ENCODE results near the gene TMEM271. TPM values are rescaled to one million over a fixed set of nuclear protein-coding genes. Genes with fewer than 3 reads are reported as not detected.

Gene TMEM271
- total RNA-seq, 1 donor from 2014 or later, result not detected

DNA sequence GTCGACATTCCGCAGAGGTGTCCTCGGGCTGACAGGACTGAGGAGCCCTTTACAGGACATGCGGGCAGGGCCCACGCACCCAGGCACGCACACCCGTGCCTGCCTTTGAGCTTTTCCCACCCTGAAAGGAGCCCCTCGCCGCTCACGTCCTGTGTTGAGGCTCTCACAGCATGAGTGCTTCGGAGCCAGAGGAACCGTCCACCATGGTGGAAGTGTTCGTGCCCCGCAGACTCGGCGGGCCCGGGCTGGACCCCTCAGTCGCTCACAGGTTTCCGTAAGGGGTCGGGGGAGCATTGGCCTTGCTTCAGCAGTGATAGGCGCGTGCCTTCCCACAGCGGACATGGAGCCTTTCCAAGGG, 40.2 kb downstream of the TMEM271 start:
- H3K4me1 ChIP-seq, result no peaks in the 10 kb centered on the region
- H3K27ac ChIP-seq, result no peak overlapping the region
- H3K9me3 ChIP-seq, result no peaks in the 10 kb centered on the region
- TF ChIP-seq, protein P1, sequence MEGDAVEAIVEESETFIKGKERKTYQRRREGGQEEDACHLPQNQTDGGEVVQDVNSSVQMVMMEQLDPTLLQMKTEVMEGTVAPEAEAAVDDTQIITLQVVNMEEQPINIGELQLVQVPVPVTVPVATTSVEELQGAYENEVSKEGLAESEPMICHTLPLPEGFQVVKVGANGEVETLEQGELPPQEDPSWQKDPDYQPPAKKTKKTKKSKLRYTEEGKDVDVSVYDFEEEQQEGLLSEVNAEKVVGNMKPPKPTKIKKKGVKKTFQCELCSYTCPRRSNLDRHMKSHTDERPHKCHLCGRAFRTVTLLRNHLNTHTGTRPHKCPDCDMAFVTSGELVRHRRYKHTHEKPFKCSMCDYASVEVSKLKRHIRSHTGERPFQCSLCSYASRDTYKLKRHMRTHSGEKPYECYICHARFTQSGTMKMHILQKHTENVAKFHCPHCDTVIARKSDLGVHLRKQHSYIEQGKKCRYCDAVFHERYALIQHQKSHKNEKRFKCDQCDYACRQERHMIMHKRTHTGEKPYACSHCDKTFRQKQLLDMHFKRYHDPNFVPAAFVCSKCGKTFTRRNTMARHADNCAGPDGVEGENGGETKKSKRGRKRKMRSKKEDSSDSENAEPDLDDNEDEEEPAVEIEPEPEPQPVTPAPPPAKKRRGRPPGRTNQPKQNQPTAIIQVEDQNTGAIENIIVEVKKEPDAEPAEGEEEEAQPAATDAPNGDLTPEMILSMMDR (IDR thresholded peaks at IDR 0.05), result no peak
- DNase-seq (no peak), ATAC-seq (no peak)
- H3K4me3 ChIP-seq, result no peak overlapping the region
- no peaks in the 10 kb centered on the region for H3K27me3 ChIP-seq
- H3K36me3 ChIP-seq, result peaks cover 63% of the 10 kb centered on the region
- intact Hi-C loops (cut with DNase I), result no loop called here

DNA sequence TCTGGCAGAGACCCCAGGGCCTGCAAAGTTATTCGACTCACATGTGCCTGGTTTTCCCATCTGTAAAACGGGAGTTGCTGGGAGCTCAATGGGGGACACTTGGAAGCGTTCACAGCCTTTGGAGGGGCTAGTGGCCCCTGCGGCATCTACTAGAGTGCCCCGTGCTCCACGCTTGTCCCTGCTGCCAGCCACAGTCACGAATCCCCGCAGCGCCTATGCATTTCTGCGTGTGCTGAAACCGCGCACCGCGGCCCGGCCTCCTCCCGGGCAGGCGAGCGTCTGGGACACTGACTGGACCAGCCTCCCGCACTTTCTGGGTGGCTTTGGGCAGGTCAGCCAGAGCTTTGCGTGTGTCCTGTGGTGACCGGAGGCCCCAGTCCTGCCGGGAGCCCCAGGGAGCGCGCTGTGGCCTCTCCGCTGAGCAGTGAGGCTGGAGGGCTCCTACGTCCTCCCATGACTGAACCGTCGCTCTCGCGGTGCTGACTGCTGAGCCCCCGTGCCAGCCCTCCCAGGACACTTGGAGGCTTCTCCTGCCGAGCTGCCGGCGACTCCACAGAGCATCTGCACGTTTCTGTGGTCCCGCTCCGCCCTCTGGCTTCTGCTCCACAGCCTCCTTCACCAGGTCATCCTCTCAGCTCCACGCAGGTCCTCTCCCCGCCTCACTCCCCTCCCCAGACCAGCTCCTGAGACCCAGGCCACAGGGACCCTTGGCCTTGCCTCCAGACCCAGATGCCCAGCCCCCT, 40.7 kb downstream of the TMEM271 start:
- H3K9me3 ChIP-seq, result no peaks in the 10 kb centered on the region
- H3K4me1 ChIP-seq, result no peaks in the 10 kb centered on the region
- DNase-seq (no peak), ATAC-seq (no peak)
- H3K27me3 ChIP-seq, result no peaks in the 10 kb centered on the region
- peaks cover 68% of the 10 kb centered on the region for H3K36me3 ChIP-seq
- TF ChIP-seq, protein P1 (IDR thresholded peaks at IDR 0.05), result no peak
- H3K4me3 ChIP-seq, result no peak overlapping the region
- H3K27ac ChIP-seq, result no peak overlapping the region
- intact Hi-C loops (cut with DNase I), result no loop called here

DNA sequence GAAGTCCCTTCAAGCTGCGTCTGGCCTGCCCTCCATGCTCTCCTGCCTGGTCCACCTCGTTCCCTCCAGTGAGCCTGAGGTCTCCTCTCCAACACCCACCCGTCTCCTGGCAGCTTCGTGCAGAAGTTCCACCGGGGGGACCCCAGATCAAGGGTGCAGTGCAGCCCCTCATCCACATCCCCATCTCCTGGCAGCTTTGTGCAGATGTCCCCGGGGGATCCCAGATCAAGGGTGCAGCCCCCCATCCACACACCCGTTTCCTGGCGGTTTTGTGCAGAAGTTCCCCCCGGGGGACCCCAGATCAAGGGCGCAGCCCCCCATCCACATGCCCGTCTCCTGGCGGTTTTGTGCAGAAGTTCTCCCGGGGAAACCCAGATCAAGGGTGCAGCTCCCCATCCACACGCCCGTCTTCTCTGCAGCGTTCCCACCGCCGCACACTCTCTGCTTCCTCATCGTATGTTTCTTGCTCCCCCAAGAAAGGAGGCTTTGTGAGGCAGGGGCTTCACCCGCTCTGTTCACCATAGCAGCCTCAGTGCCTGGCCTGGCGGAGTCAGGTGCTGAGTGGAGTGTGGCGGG, 41.4 kb downstream of the TMEM271 start:
- Histone ChIP-seq H3K36me3 (peaks cover 74% of the 10 kb centered on the region), H3K4me3 (no peak overlapping the region), H3K27ac (no peak overlapping the region), H3K9me3 (no peaks in the 10 kb centered on the region), H3K27me3 (no peaks in the 10 kb centered on the region), H3K4me1 (no peaks in the 10 kb centered on the region)
- intact Hi-C loops (cut with DNase I), result no loop called here
- DNase-seq (no peak), ATAC-seq (no peak)
- TF ChIP-seq, protein P1 (IDR thresholded peaks at IDR 0.05), result no peak

DNA sequence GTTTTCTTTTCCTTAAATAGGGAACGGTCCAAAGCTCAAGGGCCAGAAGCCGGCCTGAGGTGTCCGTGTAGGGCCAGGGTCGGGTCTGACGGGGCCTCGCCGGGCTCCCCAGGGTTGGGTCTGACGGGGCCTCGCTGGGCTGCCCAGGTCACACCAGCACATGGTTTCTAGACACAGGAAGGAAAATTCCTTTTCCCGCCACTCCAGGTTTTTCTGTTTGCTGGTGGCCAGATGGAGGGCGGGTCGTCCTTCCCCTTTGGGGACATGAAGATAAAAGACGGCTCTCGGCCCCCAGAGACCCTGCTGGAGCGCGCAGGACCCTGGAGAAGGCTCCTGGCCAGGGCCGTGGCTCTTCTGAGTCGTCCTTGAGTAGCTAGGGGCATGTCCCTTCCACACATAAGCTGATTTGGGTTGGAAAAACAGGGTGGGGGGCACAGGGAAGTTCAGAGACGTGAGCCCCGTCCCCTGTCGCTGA, 42.0 kb downstream of the TMEM271 start:
- Histone ChIP-seq H3K27ac (no peak overlapping the region), H3K4me1 (no peaks in the 10 kb centered on the region), H3K4me3 (no peak overlapping the region), H3K36me3 (peaks cover 71% of the 10 kb centered on the region), H3K9me3 (no peaks in the 10 kb centered on the region), H3K27me3 (no peaks in the 10 kb centered on the region)
- TF ChIP-seq, protein P1 (IDR thresholded peaks at IDR 0.05), result no peak
- intact Hi-C loops (cut with DNase I), result no loop called here
- DNase-seq (no peak), ATAC-seq (no peak)

DNA sequence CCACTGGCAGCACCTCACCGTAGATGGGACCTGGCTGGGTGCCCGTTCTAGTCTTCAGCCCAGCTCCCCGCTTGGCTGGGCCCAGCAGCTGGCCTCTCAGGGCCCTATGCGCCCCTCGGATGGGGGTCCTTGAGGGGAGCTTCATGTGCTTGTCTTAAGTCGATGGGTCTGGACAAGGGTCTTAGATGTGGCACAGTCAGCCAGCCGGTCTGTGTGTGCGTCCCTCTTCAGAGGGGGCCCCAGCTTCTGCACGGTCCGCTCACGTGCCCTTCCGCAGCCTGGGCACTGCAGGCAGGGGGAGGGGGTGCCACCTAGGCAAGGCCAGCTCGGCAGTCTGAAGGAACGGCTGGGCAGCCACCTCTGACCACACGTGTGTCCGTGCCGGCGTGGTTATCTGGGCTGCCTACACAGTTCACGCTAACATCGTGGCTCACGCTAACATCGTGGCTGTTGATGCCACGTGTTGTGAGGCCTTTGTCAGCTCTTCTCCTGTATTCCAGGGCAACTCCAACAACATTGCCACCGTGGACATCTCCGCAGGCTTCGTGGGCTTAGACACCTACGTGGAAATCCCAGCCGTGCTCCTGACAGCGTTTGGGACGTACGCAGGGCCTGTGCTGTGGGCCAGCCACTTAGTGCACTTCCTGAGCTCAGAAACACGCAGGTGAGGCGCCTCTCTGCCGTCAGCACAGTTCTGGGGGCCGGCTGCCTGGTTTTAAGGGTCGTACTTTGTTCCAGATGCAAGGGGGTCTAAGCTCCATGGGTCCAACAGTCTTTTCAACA, 42.6 kb downstream of the TMEM271 start:
- H3K9me3 ChIP-seq, result no peaks in the 10 kb centered on the region
- ATAC-seq, result no peak
- H3K27ac ChIP-seq, result no peak overlapping the region
- DNase-seq, result no peak
- H3K4me1 ChIP-seq, result no peaks in the 10 kb centered on the region
- H3K36me3 ChIP-seq, result peaks cover 73% of the 10 kb centered on the region
- TF ChIP-seq, protein P1 (IDR thresholded peaks at IDR 0.05), result no peak
- H3K4me3 ChIP-seq, result no peak overlapping the region
- H3K27me3 ChIP-seq, result no peaks in the 10 kb centered on the region
- intact Hi-C loops (cut with DNase I), result no loop called here

Measured in upper lobe of right lung (tissue), 1 donor.